Smooth muscle cell (in vitro differentiated cells): ENCODE results near the gene ARHGAP10. TPM values are rescaled to one million over a fixed set of nuclear protein-coding genes. Genes with fewer than 3 reads are reported as not detected.

Source experiments
- DNase-seq: peaks from one replicate; lab custom pipeline; 2025; ENCODE audit not compliant: unreplicated experiment; lab: John Stamatoyannopoulos, UW
- H2AFZ ChIP-seq: fragments of 200-600 bp; sonication (generic); 2 replicates; pipeline ENCODE4 v1.6.0; 2016; ENCODE audit warnings: antibody characterized with exemption, low read depth, mild to moderate bottlenecking
- H3F3A ChIP-seq: fragments of 200-600 bp; sonication (generic); 2 replicates; pipeline ENCODE4 v1.6.0; 2017; ENCODE audit warnings: antibody characterized with exemption, low read depth
- H3K27ac ChIP-seq: fragments of 200-600 bp; sonication (generic); 2 replicates; pipeline ENCODE4 v1.5.1; 2016; ENCODE audit warnings: low read depth, mild to moderate bottlenecking
- H3K27me3 ChIP-seq: fragments of 200-600 bp; sonication (generic); 2 replicates; pipeline ENCODE4 v1.6.1; 2016; ENCODE audit warnings: low read depth, mild to moderate bottlenecking
- H3K36me3 ChIP-seq: fragments of 200-600 bp; sonication (generic); 2 replicates; pipeline ENCODE4 v1.5.1; 2016; ENCODE audit warnings: low read depth
- H3K4me1 ChIP-seq: fragments of 200-600 bp; sonication (generic); 2 replicates; pipeline ENCODE4 v1.5.1; 2016; ENCODE audit warnings: low read depth
- H3K4me2 ChIP-seq: fragments of 200-600 bp; sonication (generic); 2 replicates; pipeline ENCODE4 v1.6.0; 2016; ENCODE audit warnings: mild to moderate bottlenecking
- H3K4me3 ChIP-seq: fragments of 200-600 bp; sonication (generic); 2 replicates; pipeline ENCODE4 v1.5.1; 2016; ENCODE audit warnings: mild to moderate bottlenecking
- H3K79me2 ChIP-seq: fragments of 200-600 bp; sonication (generic); 2 replicates; pipeline ENCODE4 v1.6.0; 2016; ENCODE audit warnings: low read depth, mild to moderate bottlenecking
- H3K9ac ChIP-seq: fragments of 200-600 bp; sonication (generic); 2 replicates; pipeline ENCODE4 v1.6.0; 2016; ENCODE audit warnings: low read depth
- H3K9me3 ChIP-seq: fragments of 200-600 bp; sonication (generic); replicated peaks from 2 replicates; pipeline ENCODE4 v1.5.1; 2016; ENCODE audit warnings: low read depth
- H4K20me1 ChIP-seq: fragments of 200-600 bp; sonication (generic); 2 replicates; pipeline ENCODE4 v1.6.0; 2016; ENCODE audit warnings: low read depth
- WGBS: methylation state at CpG from one replicate; pipeline ENCODE4 v1.1.7; 2016; ENCODE audit warnings: low lambda C conversion rate; 5-methylcytosine and 5-hydroxymethylcytosine counted together
- polyA plus RNA-seq: library from polyadenylated mRNA; unstranded; fragments of >200 nt; fragmentation: Nextera tagmentation; extraction: Ambion mirVana; gene quantifications from 2 replicates; pipeline ENCODE4 v1.2.1, GENCODE V29; 2016
- total RNA-seq: library from RNA; depleted of rRNA; stranded (reverse); fragments of >200 nt; gene quantifications from 2 replicates; pipeline ENCODE4 v1.2.3, GENCODE V29; 2014
- TF ChIP-seq, protein P1 (sequence below): fragments of 200-600 bp; sonication (generic); IDR thresholded peaks from 2 replicates; pipeline ENCODE4 v1.5.1; 2017; ENCODE audit warnings: borderline replicate concordance, mild to moderate bottlenecking, antibody characterized with exemption; ENCODE audit not compliant: insufficient read depth, poor library complexity, severe bottlenecking

Gene ARHGAP10
- total and polyA plus RNA-seq, 2 experiments from 2014 or later: 6.2 to 11.6 TPM

DNA sequence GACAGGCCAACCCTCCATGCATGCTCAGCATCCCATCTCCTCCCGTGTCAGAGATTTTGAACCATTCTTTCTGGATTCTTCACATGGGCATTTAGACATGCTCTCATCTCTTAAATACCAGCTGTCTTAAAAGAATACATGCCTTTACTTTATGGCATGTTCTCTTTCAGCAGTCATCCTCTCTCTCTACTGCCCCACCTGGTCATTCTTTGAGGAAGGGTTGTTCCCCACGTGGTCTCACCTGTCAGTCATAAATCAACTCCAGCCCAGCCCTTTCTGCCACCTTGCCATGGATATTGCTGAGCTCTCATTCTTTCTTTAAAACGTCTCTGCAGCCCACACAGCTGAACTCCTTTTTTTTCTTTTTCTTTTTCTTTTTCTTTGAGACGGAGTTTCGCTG is 111.3 kb downstream of the ARHGAP10 start:
- TF ChIP-seq, protein P1, sequence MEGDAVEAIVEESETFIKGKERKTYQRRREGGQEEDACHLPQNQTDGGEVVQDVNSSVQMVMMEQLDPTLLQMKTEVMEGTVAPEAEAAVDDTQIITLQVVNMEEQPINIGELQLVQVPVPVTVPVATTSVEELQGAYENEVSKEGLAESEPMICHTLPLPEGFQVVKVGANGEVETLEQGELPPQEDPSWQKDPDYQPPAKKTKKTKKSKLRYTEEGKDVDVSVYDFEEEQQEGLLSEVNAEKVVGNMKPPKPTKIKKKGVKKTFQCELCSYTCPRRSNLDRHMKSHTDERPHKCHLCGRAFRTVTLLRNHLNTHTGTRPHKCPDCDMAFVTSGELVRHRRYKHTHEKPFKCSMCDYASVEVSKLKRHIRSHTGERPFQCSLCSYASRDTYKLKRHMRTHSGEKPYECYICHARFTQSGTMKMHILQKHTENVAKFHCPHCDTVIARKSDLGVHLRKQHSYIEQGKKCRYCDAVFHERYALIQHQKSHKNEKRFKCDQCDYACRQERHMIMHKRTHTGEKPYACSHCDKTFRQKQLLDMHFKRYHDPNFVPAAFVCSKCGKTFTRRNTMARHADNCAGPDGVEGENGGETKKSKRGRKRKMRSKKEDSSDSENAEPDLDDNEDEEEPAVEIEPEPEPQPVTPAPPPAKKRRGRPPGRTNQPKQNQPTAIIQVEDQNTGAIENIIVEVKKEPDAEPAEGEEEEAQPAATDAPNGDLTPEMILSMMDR: no peak
- Histone ChIP-seq H4K20me1 (no peaks in the 10 kb centered on the region), H3K36me3 (no peaks in the 10 kb centered on the region), H3K27me3 (no peaks in the 10 kb centered on the region), H3K4me1 (peaks cover 39% of the 10 kb centered on the region), H3K4me2 (no peak overlapping the region), H3K27ac (peak overlapping the region; percentile 68), H3K4me3 (no peak overlapping the region), H3K9me3 (no peaks in the 10 kb centered on the region), H3F3A (peaks cover 9% of the 10 kb centered on the region), H3K9ac (no peak overlapping the region), H3K79me2 (no peaks in the 10 kb centered on the region), H2AFZ (no peak overlapping the region)
- no peak for DNase-seq
- WGBS: 63% methylated on average over 5 of the region's 5 CpGs

DNA sequence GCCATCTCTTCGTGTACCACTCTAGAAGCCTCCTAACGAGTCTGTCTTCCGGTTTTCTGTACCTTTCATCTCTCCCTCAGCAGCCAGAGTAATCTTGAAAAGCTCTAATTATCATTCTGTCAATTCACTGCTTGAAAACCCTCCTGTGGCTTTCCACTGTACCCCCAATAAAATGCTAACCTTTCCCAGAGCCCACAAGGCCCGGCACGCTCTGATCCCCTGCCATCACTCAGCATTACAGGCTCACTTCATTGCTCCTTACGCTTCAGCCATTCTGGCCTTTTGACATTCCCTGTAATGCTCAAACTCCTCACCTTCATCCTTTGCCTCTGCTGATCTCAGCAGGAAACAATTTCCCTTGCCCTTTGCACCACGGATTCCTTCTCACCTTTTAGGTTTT is 112.9 kb downstream of the ARHGAP10 start:
- Histone ChIP-seq H3K36me3 (no peaks in the 10 kb centered on the region), H3K27ac (no peak overlapping the region), H3K27me3 (no peaks in the 10 kb centered on the region), H3K9ac (no peak overlapping the region), H3K4me2 (no peak overlapping the region), H3K4me1 (peaks cover 32% of the 10 kb centered on the region), H3F3A (peaks cover 4% of the 10 kb centered on the region), H4K20me1 (no peaks in the 10 kb centered on the region), H3K79me2 (no peaks in the 10 kb centered on the region), H3K4me3 (no peak overlapping the region), H3K9me3 (no peaks in the 10 kb centered on the region), H2AFZ (no peak overlapping the region)
- TF ChIP-seq, protein P1: no peak
- DNase-seq: no peak
- WGBS: 80% methylated on average over 7 of the region's 7 CpGs

DNA sequence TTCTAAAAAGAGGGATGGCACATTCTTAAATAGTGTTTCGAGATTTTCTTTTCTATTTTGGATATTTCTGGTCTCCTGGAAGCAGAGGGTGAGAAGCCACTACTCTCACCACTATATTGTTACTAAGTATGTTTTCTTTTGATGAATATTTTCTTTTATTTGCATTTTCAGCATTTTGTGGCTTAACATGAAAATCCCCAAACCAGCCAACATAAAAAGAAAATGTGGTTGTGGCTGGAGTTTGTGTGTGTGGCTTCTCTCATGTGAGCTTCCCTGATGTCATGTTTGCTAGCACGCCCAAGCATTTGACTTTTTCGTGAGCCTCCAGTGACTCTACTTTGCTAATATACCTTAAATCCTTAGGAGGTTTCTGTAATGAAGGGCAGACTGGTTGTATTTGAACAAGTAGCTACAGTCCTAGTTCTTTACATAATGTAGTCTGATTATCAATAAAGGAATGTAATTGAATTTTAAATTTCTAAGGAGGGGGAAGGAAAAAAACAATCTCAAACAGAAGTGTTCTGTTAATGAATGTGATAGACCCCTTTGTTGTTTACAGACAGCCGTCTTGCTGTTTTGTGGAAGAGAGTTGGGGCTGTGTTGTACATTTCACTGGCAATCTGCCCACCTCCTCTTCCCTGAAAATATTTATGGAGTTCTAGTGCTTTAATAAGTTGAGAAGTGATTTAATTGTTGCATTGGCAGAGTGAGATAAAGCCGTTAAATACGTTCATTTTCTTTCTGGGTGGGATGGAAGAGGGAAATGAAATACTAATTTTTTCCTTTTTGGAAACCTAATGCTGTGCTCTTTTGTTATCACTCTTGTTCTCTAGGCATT is 114.6 kb downstream of the ARHGAP10 start:
- Histone ChIP-seq H3K4me1 (peaks cover 29% of the 10 kb centered on the region), H3K4me3 (no peak overlapping the region), H3K79me2 (no peaks in the 10 kb centered on the region), H4K20me1 (no peaks in the 10 kb centered on the region), H3K27ac (peak overlapping the region; percentile 85), H3K36me3 (no peaks in the 10 kb centered on the region), H3K4me2 (peak overlapping the region; percentile 69), H3K9ac (peak overlapping the region; percentile 58), H3F3A (peaks cover 4% of the 10 kb centered on the region), H3K9me3 (no peaks in the 10 kb centered on the region), H3K27me3 (no peaks in the 10 kb centered on the region), H2AFZ (no peak overlapping the region)
- 47% methylated on average over 6 of the region's 6 CpGs for WGBS
- TF ChIP-seq, protein P1: no peak
- DNase-seq: no peak
